HEK293 (cell line): Measurements from ENCODE around the gene DRG1.

Experiments used
- CTCF ChIA-PET: fragments of 350-600 bp; formaldehyde crosslinking; extraction: SDS; loops from one replicate; lab custom pipeline; 2021; ENCODE audit warnings: antibody characterized with exemption; lab: Yijun Ruan, JAX
- POLR2A ChIA-PET: fragments of 300-600 bp; formaldehyde crosslinking; extraction: SDS; loops from one replicate; lab custom pipeline; 2020; ENCODE audit warnings: antibody characterized with exemption, inconsistent platforms; lab: Yijun Ruan, JAX
- H3K27ac ChIP-seq: fragments of 200-500 bp; sonication (Bioruptor generic); 2 replicates; pipeline ENCODE4 v1.5.1; 2014; ENCODE audit warnings: low read depth, low read length, control low read depth, inconsistent platforms; ENCODE audit errors: extremely low read depth
- H3K36me3 ChIP-seq, 2 experiments: fragments of 200-500 bp in 1 of 2; sonication (Bioruptor generic) in 1 of 2; 1 replicate in 1 of 2; 2 replicates in 1 of 2; pipeline ENCODE4 v1.5.1; 2014 to 2017; ENCODE audit warnings: inconsistent platforms in 2 of 2, low read length in 2 of 2; ENCODE audit not compliant: control insufficient read depth in 2 of 2, insufficient read depth in 1 of 2
- H3K4me1 ChIP-seq: fragments of 200-500 bp; sonication (Bioruptor generic); 2 replicates; pipeline ENCODE4 v1.5.1; 2014; ENCODE audit warnings: mild to moderate bottlenecking, low read length, inconsistent platforms; ENCODE audit not compliant: control insufficient read depth, insufficient read depth
- H3K4me3 ChIP-seq: 2 replicates; pipeline ENCODE4 v1.5.1; 2011; ENCODE audit warnings: low read depth, mild to moderate bottlenecking, control low read depth, low read length, moderate library complexity
- H3K9me3 ChIP-seq: fragments of 200-500 bp; sonication (Bioruptor generic); 2 replicates; pipeline ENCODE4 v1.5.1; 2014; ENCODE audit warnings: low read depth, low read length, inconsistent platforms; ENCODE audit not compliant: control insufficient read depth, insufficient read depth
- FEZF1 ChIP-seq: fragments of 450-650 bp; formaldehyde crosslinking; IDR thresholded peaks from 2 replicates; pipeline ENCODE4 v1.5.1; 2016; ENCODE audit warnings: missing biosample characterization, missing genetic modification characterization
- GLIS1 ChIP-seq: fragments of 450-650 bp; formaldehyde crosslinking; IDR thresholded peaks from 2 replicates; pipeline ENCODE4 v1.5.1; 2016; ENCODE audit warnings: missing biosample characterization, missing genetic modification characterization
- KLF1 ChIP-seq: fragments of 450-650 bp; formaldehyde crosslinking; IDR thresholded peaks from 2 replicates; pipeline ENCODE4 v1.5.1; 2016; ENCODE audit warnings: missing biosample characterization, missing genetic modification characterization
- KLF10 ChIP-seq: fragments of 450-650 bp; IDR thresholded peaks from 2 replicates; pipeline ENCODE4 v1.5.1; 2018; ENCODE audit warnings: missing biosample characterization, mild to moderate bottlenecking, missing genetic modification characterization
- RBAK ChIP-seq: fragments of 450-650 bp; formaldehyde crosslinking; IDR thresholded peaks from 2 replicates; pipeline ENCODE4 v1.5.1; 2016; ENCODE audit warnings: missing biosample characterization, missing genetic modification characterization
- SCRT1 ChIP-seq: fragments of 450-650 bp; formaldehyde crosslinking; IDR thresholded peaks from 2 replicates; pipeline ENCODE4 v1.5.1; 2016; ENCODE audit warnings: missing biosample characterization, missing genetic modification characterization, borderline replicate concordance
- TRIM28 ChIP-seq: IDR thresholded peaks from 2 replicates; pipeline ENCODE4 v1.6.1; 2011; ENCODE audit warnings: low read length, control low read depth, borderline replicate concordance
- YY2 ChIP-seq: fragments of 450-650 bp; formaldehyde crosslinking; IDR thresholded peaks from 2 replicates; pipeline ENCODE4 v1.5.1; 2016; ENCODE audit warnings: missing biosample characterization, missing genetic modification characterization
- ZBTB21 ChIP-seq: fragments of 450-650 bp; formaldehyde crosslinking; IDR thresholded peaks from 2 replicates; pipeline ENCODE4 v1.5.1; 2017; ENCODE audit warnings: missing biosample characterization, missing genetic modification characterization
- ZEB2 ChIP-seq: fragments of 450-650 bp; formaldehyde crosslinking; IDR thresholded peaks from 2 replicates; pipeline ENCODE4 v1.5.1; 2016; ENCODE audit warnings: missing biosample characterization, missing genetic modification characterization
- ZFP69B ChIP-seq: fragments of 450-650 bp; formaldehyde crosslinking; IDR thresholded peaks from 2 replicates; pipeline ENCODE4 v1.5.1; 2016; ENCODE audit warnings: missing biosample characterization, missing genetic modification characterization
- ZNF114 ChIP-seq: fragments of 450-650 bp; formaldehyde crosslinking; IDR thresholded peaks from 2 replicates; pipeline ENCODE4 v1.5.0; 2017; ENCODE audit warnings: missing biosample characterization, missing genetic modification characterization
- ZNF138 ChIP-seq: fragments of 450-650 bp; formaldehyde crosslinking; IDR thresholded peaks from 2 replicates; pipeline ENCODE4 v1.5.1; 2016; ENCODE audit warnings: missing biosample characterization, missing genetic modification characterization, borderline replicate concordance
- ZNF140 ChIP-seq: fragments of 450-650 bp; formaldehyde crosslinking; IDR thresholded peaks from 2 replicates; pipeline ENCODE4 v1.5.1; 2016; ENCODE audit warnings: missing biosample characterization, missing genetic modification characterization
- ZNF184 ChIP-seq: fragments of 450-650 bp; IDR thresholded peaks from 2 replicates; pipeline ENCODE4 v1.5.1; 2018; ENCODE audit warnings: missing biosample characterization, mild to moderate bottlenecking, missing genetic modification characterization
- ZNF23 ChIP-seq: fragments of 450-650 bp; formaldehyde crosslinking; IDR thresholded peaks from 2 replicates; pipeline ENCODE4 v1.5.1; 2016; ENCODE audit warnings: missing biosample characterization, missing genetic modification characterization, borderline replicate concordance
- ZNF24 ChIP-seq: fragments of 450-650 bp; formaldehyde crosslinking; IDR thresholded peaks from 2 replicates; pipeline ENCODE4 v1.5.1; 2016; ENCODE audit warnings: missing biosample characterization, missing genetic modification characterization
- ZNF266 ChIP-seq: fragments of 450-650 bp; formaldehyde crosslinking; IDR thresholded peaks from 2 replicates; pipeline ENCODE4 v1.5.1; 2016; ENCODE audit warnings: missing biosample characterization, missing genetic modification characterization, low read depth
- ZNF324 ChIP-seq: fragments of 450-650 bp; formaldehyde crosslinking; IDR thresholded peaks from 2 replicates; pipeline ENCODE4 v1.5.1; 2016; ENCODE audit warnings: missing biosample characterization, missing genetic modification characterization
- ZNF404 ChIP-seq: fragments of 450-650 bp; formaldehyde crosslinking; IDR thresholded peaks from 2 replicates; pipeline ENCODE4 v1.5.1; 2017; ENCODE audit warnings: missing biosample characterization, missing genetic modification characterization
- ZNF473 ChIP-seq: fragments of 450-650 bp; formaldehyde crosslinking; IDR thresholded peaks from 2 replicates; pipeline ENCODE4 v1.5.1; 2017; ENCODE audit warnings: missing biosample characterization, missing genetic modification characterization
- ZNF48 ChIP-seq: fragments of 450-650 bp; formaldehyde crosslinking; IDR thresholded peaks from 2 replicates; pipeline ENCODE4 v1.5.1; 2016; ENCODE audit warnings: missing biosample characterization, missing genetic modification characterization
- ZNF521 ChIP-seq: fragments of 450-650 bp; formaldehyde crosslinking; IDR thresholded peaks from 2 replicates; pipeline ENCODE4 v1.5.1; 2017; ENCODE audit warnings: missing biosample characterization, mild to moderate bottlenecking, missing genetic modification characterization
- ZNF548 ChIP-seq: fragments of 450-650 bp; formaldehyde crosslinking; IDR thresholded peaks from 2 replicates; pipeline ENCODE4 v1.5.1; 2016; ENCODE audit warnings: missing biosample characterization, missing genetic modification characterization
- ZNF571 ChIP-seq: fragments of 450-650 bp; formaldehyde crosslinking; IDR thresholded peaks from 2 replicates; pipeline ENCODE4 v1.5.0; 2017; ENCODE audit warnings: missing biosample characterization, missing genetic modification characterization
- ZNF837 ChIP-seq: fragments of 450-650 bp; formaldehyde crosslinking; IDR thresholded peaks from 2 replicates; pipeline ENCODE4 v1.5.1; 2016; ENCODE audit warnings: missing biosample characterization, missing genetic modification characterization
- ZNF843 ChIP-seq: fragments of 450-650 bp; formaldehyde crosslinking; IDR thresholded peaks from 2 replicates; pipeline ENCODE4 v1.5.1; 2016; ENCODE audit warnings: missing biosample characterization, missing genetic modification characterization
- TF ChIP-seq, protein P1 (sequence below): fragments of 450-650 bp; formaldehyde crosslinking; IDR thresholded peaks from 2 replicates; pipeline ENCODE4 v1.5.1; 2016; ENCODE audit warnings: missing biosample characterization, missing genetic modification characterization
- TF ChIP-seq, protein P2 (sequence below): fragments of 450-650 bp; formaldehyde crosslinking; IDR thresholded peaks from 2 replicates; pipeline ENCODE4 v1.5.1; 2017; ENCODE audit warnings: missing biosample characterization, mild to moderate bottlenecking, missing genetic modification characterization, moderate library complexity
- TF ChIP-seq, protein P3 (sequence below): fragments of 450-650 bp; formaldehyde crosslinking; IDR thresholded peaks from 2 replicates; pipeline ENCODE4 v1.5.1; 2017; ENCODE audit warnings: missing biosample characterization, missing genetic modification characterization
- TF ChIP-seq, protein P4 (sequence below): fragments of 450-650 bp; formaldehyde crosslinking; IDR thresholded peaks from 2 replicates; pipeline ENCODE4; 2016; ENCODE audit warnings: missing biosample characterization, missing genetic modification characterization
- TF ChIP-seq, protein P5 (sequence below): fragments of 450-650 bp; IDR thresholded peaks from 2 replicates; pipeline ENCODE4 v1.5.1; 2018; ENCODE audit warnings: missing biosample characterization, missing genetic modification characterization

DRG1 gene, protein sequence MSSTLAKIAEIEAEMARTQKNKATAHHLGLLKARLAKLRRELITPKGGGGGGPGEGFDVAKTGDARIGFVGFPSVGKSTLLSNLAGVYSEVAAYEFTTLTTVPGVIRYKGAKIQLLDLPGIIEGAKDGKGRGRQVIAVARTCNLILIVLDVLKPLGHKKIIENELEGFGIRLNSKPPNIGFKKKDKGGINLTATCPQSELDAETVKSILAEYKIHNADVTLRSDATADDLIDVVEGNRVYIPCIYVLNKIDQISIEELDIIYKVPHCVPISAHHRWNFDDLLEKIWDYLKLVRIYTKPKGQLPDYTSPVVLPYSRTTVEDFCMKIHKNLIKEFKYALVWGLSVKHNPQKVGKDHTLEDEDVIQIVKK

DNA sequence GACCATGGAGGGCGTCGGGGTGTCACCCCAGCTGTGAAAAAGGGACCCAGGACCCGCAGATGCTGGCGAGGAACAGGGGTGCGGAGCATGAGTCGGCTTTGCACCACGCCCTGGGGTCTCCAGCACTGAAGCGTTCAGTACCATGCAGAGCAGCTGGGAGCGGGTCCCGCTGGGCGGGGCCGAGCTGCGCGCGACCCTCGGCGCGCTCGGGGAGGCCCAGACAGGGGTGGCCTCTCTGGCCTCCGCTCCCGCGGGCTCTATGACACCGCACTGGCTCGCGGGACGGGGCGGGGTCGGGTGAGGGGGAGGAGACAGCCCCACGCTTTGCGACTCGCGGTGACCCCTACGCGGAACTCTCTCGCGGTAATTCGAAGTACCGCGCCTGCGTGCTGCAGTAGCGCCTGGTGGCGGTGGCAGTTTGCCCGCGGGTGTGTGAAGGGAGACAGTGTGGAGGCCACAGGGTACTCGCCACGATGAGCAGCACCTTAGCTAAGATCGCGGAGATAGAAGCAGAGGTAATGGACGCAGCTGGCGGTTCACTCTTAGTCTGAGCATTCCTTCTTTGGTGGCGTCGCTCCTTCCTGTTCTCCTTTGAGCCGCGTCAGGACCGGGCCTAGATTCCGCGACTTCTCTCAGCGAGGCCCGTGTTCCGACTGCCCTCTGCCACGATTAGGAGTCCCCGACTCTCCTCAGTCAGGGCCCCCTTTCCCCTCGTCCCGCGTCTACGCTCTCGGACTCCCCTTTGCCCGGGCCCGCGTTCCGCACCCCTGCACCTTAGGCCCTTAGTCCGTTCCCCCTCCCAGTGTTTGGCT lies at the start of gene DRG1:
Gene DRG1, plus strand, starts transcription at position 394 of the 812 bp plus-strand sequence. Its CDS starts 80 bp downstream, at position 474.
- Histone ChIP-seq H3K27ac (peak within 1 kb of the TSS; percentile 71), H3K4me3 (peak within 1 kb of the TSS; percentile 73), H3K4me1 (peaks cover 9% of the 10 kb centered on the region), H3K36me3 (peaks cover 36 to 38% of the 10 kb centered on the region in 2 experiments), H3K9me3 (no peaks in the 10 kb centered on the region)
- ChIA-PET CTCF (no interaction called here), POLR2A (interaction anchor here (0.5 to 4.2 kb wide), 17 partner anchors 15 to 431 kb away, joined by 3 to 63 read pairs (median 4); partner anchors contain the start of genes DEPDC5, MORC2, PATZ1 and TUG1)
- TF ChIP-seq ZNF404, result no peak
- TF ChIP-seq ZNF548 (tag by site-specific recombination), result no peak
- no peak for TF ChIP-seq YY2 (tag by site-specific recombination)
- TF ChIP-seq ZFP69B (tag by site-specific recombination), result no peak
- TF ChIP-seq, protein P1, sequence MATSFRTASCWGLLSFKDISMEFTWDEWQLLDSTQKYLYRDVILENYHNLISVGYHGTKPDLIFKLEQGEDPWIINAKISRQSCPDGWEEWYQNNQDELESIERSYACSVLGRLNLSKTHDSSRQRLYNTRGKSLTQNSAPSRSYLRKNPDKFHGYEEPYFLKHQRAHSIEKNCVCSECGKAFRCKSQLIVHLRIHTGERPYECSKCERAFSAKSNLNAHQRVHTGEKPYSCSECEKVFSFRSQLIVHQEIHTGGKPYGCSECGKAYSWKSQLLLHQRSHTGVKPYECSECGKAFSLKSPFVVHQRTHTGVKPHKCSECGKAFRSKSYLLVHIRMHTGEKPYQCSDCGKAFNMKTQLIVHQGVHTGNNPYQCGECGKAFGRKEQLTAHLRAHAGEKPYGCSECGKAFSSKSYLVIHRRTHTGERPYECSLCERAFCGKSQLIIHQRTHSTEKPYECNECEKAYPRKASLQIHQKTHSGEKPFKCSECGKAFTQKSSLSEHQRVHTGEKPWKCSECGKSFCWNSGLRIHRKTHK (tag by site-specific recombination), result no peak
- no peak for TF ChIP-seq ZNF266 (tag by site-specific recombination)
- TF ChIP-seq, protein P2, sequence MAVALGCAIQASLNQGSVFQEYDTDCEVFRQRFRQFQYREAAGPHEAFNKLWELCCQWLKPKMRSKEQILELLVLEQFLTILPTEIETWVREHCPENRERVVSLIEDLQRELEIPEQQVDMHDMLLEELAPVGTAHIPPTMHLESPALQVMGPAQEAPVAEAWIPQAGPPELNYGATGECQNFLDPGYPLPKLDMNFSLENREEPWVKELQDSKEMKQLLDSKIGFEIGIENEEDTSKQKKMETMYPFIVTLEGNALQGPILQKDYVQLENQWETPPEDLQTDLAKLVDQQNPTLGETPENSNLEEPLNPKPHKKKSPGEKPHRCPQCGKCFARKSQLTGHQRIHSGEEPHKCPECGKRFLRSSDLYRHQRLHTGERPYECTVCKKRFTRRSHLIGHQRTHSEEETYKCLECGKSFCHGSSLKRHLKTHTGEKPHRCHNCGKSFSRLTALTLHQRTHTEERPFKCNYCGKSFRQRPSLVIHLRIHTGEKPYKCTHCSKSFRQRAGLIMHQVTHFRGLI, result no peak
- TF ChIP-seq ZNF324 (tag by site-specific recombination), result peak; percentile 87; the same call in 1 of the 2 replicates
- TF ChIP-seq ZBTB21 (tag by site-specific recombination), result no peak; the same call in 1 of the 2 replicates
- TF ChIP-seq ZNF571 (tag by site-specific recombination), result no peak
- TF ChIP-seq, protein P3, sequence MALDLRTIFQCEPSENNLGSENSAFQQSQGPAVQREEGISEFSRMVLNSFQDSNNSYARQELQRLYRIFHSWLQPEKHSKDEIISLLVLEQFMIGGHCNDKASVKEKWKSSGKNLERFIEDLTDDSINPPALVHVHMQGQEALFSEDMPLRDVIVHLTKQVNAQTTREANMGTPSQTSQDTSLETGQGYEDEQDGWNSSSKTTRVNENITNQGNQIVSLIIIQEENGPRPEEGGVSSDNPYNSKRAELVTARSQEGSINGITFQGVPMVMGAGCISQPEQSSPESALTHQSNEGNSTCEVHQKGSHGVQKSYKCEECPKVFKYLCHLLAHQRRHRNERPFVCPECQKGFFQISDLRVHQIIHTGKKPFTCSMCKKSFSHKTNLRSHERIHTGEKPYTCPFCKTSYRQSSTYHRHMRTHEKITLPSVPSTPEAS (tag by site-specific recombination), result no peak
- TF ChIP-seq TRIM28, result peak; percentile 76; the same call in 1 of the 2 replicates
- TF ChIP-seq SCRT1 (tag by site-specific recombination), result no peak
- TF ChIP-seq KLF10, result no peak; the same call in 1 of the 2 replicates
- peak; percentile 44 for TF ChIP-seq ZNF24 (tag by site-specific recombination)
- TF ChIP-seq ZNF114, result no peak
- TF ChIP-seq ZNF140 (tag by site-specific recombination), result no peak
- TF ChIP-seq, protein P4, sequence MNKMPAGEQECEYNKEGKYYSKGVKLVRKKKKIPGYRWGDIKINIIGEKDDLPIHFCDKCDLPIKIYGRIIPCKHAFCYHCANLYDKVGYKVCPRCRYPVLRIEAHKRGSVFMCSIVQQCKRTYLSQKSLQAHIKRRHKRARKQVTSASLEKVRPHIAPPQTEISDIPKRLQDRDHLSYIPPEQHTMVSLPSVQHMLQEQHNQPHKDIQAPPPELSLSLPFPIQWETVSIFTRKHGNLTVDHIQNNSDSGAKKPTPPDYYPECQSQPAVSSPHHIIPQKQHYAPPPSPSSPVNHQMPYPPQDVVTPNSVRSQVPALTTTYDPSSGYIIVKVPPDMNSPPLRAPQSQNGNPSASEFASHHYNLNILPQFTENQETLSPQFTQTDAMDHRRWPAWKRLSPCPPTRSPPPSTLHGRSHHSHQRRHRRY (tag by site-specific recombination), result no peak
- no peak for TF ChIP-seq ZNF184 (tag by site-specific recombination)
- TF ChIP-seq FEZF1 (tag by site-specific recombination), result no peak
- no peak for TF ChIP-seq ZNF473 (tag by site-specific recombination)
- TF ChIP-seq RBAK (tag by site-specific recombination), result no peak
- 0 out of 2 replicates have a peak, but pooled peaks have one; percentile 15 for TF ChIP-seq ZNF843
- TF ChIP-seq, protein P5, sequence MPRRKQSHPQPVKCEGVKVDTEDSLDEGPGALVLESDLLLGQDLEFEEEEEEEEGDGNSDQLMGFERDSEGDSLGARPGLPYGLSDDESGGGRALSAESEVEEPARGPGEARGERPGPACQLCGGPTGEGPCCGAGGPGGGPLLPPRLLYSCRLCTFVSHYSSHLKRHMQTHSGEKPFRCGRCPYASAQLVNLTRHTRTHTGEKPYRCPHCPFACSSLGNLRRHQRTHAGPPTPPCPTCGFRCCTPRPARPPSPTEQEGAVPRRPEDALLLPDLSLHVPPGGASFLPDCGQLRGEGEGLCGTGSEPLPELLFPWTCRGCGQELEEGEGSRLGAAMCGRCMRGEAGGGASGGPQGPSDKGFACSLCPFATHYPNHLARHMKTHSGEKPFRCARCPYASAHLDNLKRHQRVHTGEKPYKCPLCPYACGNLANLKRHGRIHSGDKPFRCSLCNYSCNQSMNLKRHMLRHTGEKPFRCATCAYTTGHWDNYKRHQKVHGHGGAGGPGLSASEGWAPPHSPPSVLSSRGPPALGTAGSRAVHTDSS (tag by site-specific recombination), result no peak
- TF ChIP-seq ZNF23 (tag by site-specific recombination), result no peak
- no peak for TF ChIP-seq ZNF48 (tag by site-specific recombination)
- TF ChIP-seq ZEB2 (tag by site-specific recombination), result peak; percentile 55
- TF ChIP-seq GLIS1 (tag by site-specific recombination), result peak; percentile 85
- no peak for TF ChIP-seq ZNF138 (tag by site-specific recombination)
- no peak for TF ChIP-seq ZNF521
- TF ChIP-seq KLF1 (tag by site-specific recombination), result peak; percentile 77
- TF ChIP-seq ZNF837, result no peak
